ENCODE measurements around the gene UQCRC1.
A peak's percentile ranks its signal among the peaks of the same experiment; 100 is the strongest.
"Not testable (repeated sequence)": the region's sequence is repeated elsewhere in the genome, so short reads cannot be mapped to it uniquely, and the experiment has no call there.

Gene UQCRC1

DNA sequence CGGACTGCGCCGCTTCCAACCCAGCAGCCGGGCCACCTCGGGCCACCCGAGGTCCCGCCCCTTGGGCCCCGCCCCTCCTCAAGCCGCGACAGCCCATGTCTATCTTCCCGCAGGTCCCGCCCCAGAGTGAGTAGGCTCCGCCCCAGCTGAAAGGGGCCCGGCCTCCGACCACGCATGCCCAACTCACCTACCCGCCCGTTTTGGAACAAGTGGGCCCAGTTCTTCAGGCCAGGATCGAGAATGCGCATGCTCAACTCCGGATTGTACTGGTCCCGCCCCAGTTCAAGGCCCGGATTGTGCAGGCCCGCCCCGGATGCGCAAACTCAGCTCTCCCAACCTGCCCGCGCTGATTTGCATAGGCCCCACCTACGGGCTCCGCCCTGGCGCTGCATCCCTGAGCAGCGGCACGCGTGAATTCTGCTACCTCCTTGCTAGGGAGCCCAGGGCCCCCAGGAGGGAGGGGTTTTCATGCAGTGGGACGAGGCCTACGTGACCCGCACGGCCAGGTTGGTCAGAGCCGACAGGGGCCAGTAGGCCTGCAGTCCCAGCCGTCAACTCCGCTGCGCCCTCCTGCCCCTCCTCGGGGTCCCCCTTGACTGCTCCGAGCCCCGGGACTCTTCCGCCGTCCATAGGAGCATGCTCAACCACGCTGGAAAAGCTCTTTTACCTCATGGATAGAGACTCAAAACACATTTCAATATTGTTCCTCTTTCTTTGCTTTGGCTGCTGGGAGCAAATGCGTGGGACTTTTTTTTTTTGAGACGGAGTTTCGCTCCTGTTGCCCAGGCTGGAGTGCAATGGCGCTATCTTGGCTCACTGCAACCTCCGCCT lies 52.4 kb downstream of the UQCRC1 start, which contains the start of gene PFKFB4:
Gene PFKFB4 (minus strand): TSS at position 8 of the 831 bp plus-strand sequence. CDS start 26 bp downstream, outside the sequence.
- peak; percentile 98 to 100 (median 99) for DNase-seq (ENCODE audit: low read depth in 2 of 3, low spot score in 1 of 3)

DNA sequence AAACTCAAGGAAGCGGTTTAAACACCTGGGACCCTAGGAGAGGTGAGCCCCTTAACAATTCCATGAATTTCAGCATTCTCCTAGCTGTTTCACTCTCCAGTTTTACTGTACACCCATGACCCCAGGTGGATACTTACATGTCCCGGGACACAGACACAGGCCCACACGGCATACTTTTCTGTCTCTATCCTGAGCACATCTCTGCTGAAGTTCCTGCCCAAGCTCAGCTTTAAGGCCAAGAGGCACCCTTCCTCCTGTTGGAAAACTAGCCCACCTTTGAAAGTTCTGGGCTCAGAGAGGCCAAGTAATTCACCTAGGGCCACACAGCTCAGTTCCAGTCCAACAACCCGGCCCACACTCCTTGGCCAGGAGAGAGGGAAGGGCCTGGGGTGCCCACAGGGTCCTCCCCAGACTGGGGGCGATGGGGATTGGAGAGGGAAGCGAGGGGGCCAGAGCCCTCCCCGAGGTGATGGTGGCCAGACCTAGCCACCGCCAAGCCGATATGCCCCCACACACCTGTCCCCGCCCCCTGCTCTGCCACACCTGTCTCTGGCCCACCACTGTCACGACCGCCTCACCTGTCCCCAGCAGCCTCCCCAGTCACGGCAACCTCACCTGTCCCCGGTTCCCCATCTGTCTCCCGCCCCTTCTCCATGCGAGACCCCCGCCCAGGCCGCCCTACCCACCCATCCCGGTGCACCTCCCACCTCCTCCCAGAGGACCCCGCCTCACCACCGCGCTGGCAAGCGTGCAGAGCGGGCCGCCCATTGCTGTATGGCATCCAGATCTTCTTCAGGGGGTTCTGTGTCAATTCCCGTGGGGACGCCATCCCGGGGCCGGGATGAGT lies 53.3 kb downstream of the UQCRC1 start:
- no peak for DNase-seq (ENCODE audit: low read depth in 2 of 3, low spot score in 1 of 3)

DNA sequence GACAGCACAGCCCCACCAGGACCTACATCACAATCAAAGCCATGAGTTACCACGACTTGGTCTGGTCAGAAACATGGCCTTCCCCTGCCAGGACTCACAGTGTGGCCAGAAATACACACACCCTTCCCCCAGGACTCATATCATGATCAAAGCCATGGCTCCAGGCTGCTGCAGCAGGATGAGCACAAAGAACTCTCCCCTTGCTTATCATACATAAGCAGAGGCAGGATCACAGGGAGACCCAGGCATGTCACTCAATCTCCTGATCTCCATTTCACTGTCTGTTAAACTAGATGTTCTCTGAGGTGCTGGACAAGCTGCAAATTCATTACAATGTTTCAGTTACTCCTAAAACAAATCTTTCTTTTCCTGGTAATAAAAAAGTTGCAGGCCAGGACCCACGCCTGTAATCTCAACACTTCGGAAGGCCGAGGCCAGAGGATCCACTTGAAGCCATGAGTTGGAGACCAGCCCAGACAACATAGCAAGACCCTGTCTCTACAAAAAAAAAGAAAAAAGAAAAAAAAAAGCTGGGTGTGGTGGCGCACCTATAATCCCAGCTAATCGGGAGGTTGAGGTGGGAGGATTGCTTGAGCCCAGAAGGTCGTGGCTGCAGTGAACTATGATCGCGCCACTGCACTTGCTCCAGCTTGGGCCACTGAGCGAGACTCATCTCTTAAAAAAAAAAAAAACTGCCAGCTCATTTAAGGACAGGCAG lies 54.1 kb downstream of the UQCRC1 start:
- no peak for DNase-seq (ENCODE audit: low read depth in 2 of 3, low spot score in 1 of 3)

DNA sequence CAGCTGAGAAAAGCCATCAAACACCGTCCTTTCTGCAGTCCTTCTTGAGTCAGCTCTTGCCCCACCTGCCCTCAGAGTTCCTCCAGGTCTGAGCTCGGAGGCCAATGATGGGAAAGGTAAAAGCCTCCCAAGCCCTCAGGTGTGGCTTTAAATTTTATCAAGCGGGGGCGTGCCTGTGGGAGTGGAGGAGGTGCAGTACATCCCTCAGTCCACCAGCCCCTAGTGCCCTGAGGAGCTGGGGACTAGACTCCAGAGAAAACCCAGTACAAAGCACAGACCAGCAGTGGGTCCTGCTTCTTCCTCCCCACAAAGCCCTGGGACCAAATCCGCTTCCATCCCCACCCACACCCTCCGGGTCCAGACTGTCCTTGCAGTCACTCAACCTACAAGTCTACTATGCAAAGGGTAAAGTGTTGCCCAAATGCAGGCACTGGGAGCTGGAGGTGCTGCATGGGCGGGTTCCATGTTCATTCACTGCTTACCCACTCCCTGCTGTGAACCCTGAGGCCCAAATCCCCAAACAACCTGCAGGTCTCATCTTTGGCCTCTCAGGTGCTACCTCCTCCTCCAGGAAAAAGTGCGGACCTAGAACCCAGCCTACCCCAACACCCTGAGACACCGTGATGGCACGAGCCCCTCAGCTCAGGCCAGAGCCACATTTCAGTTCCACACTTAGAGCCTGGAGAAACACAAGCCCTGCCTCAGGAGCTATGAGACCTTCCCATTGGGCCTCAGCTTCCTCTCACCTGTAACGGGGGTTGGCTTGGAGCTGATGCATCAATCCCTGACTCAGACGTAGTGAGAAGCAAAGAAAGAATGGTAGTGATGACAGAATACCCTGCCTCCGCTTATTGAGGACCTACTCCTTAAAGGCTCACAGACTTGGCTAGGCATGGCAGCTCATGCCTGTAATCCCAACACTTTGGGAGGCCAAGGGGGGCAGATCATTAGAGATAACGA lies 55.3 kb downstream of the UQCRC1 start:
- no peak for DNase-seq (ENCODE audit: low read depth in 2 of 3, low spot score in 1 of 3)

DNA sequence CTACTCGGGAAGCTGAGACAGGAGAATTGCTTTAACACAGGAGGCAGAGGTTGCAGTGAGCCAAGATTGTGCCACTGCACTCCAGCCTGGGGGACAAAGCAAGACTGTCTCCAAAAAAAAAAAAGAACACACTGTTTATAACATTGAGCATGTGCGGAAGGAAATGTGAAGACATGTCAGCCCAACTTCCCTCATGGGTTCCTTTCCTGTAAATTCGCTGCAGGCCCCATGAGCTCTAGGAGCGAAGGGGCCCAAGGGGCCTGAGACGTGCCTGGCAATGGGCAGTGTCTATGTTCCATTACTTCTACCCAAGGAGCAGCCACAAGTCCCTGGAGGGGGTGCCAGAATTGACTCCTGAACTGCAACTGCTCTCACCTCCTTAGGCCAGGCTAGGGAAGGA lies 56.1 kb downstream of the UQCRC1 start:
- DNase-seq (ENCODE audit: low read depth in 2 of 3, low spot score in 1 of 3), result no peak

DNA sequence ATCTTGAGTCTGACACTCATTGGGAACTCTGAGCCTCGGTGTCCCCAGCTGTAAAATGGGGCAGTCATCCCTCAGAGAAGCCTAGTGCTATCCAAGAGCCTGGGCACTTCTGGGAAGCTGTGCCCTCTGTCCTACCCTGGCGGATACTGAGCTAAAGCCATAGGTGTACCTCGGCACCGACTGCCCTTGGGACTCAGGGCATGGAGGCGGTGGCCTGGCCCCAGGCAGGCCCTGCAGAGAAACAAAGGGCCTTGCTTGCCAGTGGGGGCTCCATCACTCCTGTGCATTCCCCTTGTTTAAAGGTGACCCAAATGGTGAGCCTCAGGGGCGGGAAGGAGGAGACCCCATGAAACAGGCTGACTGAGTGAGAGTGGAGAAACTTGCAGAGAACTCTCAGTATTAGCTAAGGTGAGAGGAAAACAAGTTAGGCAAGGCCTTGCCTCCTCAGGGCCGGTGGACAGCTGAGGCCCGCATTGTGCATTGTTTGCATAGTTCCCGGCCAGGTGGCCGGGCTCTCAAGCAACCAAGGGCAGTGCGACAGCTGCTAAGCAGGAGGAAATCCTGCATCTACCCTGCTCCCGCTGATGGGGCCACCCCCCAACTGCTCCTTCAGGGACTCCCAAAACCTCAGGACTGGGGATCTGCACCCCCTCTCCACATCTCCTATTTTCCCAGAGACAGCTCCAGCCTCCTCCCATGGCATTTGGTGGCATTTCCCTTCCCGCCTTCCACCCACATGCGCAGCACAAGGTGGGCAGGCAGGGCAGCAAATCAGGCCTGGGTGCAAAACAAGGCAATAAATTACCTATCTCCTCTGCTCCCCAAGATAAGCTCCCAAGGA lies 57.1 kb downstream of the UQCRC1 start:
- no peak for DNase-seq (ENCODE audit: low read depth in 2 of 3, low spot score in 1 of 3)

DNA sequence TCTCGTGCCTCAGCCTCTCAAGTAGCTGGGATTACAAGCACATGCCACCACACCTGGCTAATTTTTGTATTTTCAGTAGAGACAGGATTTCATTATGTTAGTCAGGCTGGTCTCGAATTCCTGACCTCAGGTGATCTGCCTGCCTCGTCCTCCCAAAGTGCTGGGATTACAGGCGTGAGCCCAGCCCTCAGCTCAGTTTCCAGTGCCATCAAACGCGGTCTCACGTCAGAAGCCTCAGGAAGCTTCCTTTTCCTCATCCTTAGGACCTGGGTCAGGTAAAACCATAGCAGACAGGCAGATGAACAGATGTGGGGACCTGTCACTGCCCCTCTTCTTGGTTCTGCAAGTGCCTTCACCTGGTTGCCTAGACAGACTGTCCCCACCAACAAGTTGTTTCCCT lies 57.8 kb downstream of the UQCRC1 start:
- DNase-seq (ENCODE audit: low read depth in 2 of 3, low spot score in 1 of 3), result not testable (repeated sequence)
